Colonic mucosa (tissue), 4 donors: Measurements from ENCODE around the gene PLA2G4E. TPM values are rescaled to one million over a fixed set of nuclear protein-coding genes. Genes with fewer than 3 reads are reported as not detected.

Source experiments
- DNase-seq: peaks from one replicate; pipeline ENCODE4 v3.0.0-alpha.2; 2020
- H3K27ac ChIP-seq: fragments of 200-600 bp; one replicate; pipeline ENCODE4 v1.8.0; 2021
- H3K27me3 ChIP-seq: fragments of 200-600 bp; one replicate; pipeline ENCODE4 v1.8.0; 2021
- H3K36me3 ChIP-seq: fragments of 200-600 bp; one replicate; pipeline ENCODE4 v1.8.0; 2021
- H3K4me1 ChIP-seq: fragments of 200-600 bp; one replicate; pipeline ENCODE4 v1.8.0; 2021; ENCODE audit warnings: mild to moderate bottlenecking
- H3K4me3 ChIP-seq: fragments of 200-600 bp; one replicate; pipeline ENCODE4 v1.8.0; 2021
- H3K9ac ChIP-seq, 2 donors: one replicate each; pipeline ENCODE4 v1.7.0; 2013; ENCODE audit warnings: control low read depth in 2 of 2, low read depth in 2 of 2, low read length in 2 of 2
- H3K9me3 ChIP-seq: fragments of 200-600 bp; one replicate; pipeline ENCODE4 v1.8.0; 2021
- CTCF ChIP-seq: fragments of 200-600 bp; IDR thresholded peaks from one replicate; pipeline ENCODE4 v1.8.0; 2022; ENCODE audit warnings: antibody characterized with exemption, mild to moderate bottlenecking
- intact Hi-C: fragments of 100-400 bp; cut with DNase I; formaldehyde crosslinking; loops from one replicate; pipeline ENCODE4 v1.14.1; 2022
- total RNA-seq, 2 donors: library from RNA; stranded (reverse); fragmentation: NEBNext Ultra II Directional in 1 of 2; extraction: Animal tissue kit (Norgen Biotek cat#: 25700) in 1 of 2; gene quantifications; one replicate each; pipeline ENCODE4 v1.2.1, GENCODE V29; 2021
- donor health status: healthy.
- donor health status: DM: no; HTN: no; CAD: no.
- donor health status: DM: no; HTN: no; CAD: no.

The PLA2G4E gene
- total RNA-seq, 2 donors from 2014 or later, result 0.67 TPM; not detected in 1

GRCh38 chr15:41982133-41982930 is 38.5 kb downstream of the PLA2G4E start:
- intact Hi-C loops, result loop anchor here (10.0 kb wide), 1 partner anchor 152 kb away; no protein-coding TSS in a partner anchor
- Histone ChIP-seq H3K9ac (peak overlapping the region in 1 of 2 donors; percentile 30), H3K4me3 (no peak overlapping the region), H3K9me3 (no peaks in the 10 kb centered on the region), H3K4me1 (no peaks in the 10 kb centered on the region), H3K36me3 (no peaks in the 10 kb centered on the region), H3K27ac (no peak overlapping the region), H3K27me3 (no peaks in the 10 kb centered on the region)
- no peak for DNase-seq
- no peak for TF ChIP-seq CTCF

- no peak for DNase-seq
- TF ChIP-seq CTCF, result no peak
- Histone ChIP-seq H3K27ac (peak overlapping the region; percentile 69), H3K9ac (no peak overlapping the region), H3K9me3 (no peaks in the 10 kb centered on the region), H3K36me3 (no peaks in the 10 kb centered on the region), H3K4me1 (no peaks in the 10 kb centered on the region), H3K4me3 (no peak overlapping the region), H3K27me3 (no peaks in the 10 kb centered on the region)
- intact Hi-C loops, result loop anchor here (10.0 kb wide), 1 partner anchor 153 kb away; no protein-coding TSS in a partner anchor
Measured at GRCh38 chr15:41981371-41982132, 39.3 kb downstream of the PLA2G4E start.

- H3K27ac ChIP-seq, result peak overlapping the region; percentile 69
- no peak for TF ChIP-seq CTCF
- H3K9me3 ChIP-seq, result no peaks in the 10 kb centered on the region
- DNase-seq, result peak; percentile 82
- no peaks in the 10 kb centered on the region for H3K27me3 ChIP-seq
- intact Hi-C loops, result loop anchor here (10.0 kb wide), 1 partner anchor 154 kb away; no protein-coding TSS in a partner anchor
- H3K4me1 ChIP-seq, result no peaks in the 10 kb centered on the region
- H3K9ac ChIP-seq, result peak overlapping the region in 1 of 2 donors; percentile 57
- H3K4me3 ChIP-seq, result no peak overlapping the region
- H3K36me3 ChIP-seq, result no peaks in the 10 kb centered on the region
Measured at GRCh38 chr15:41980654-41981323, 40.1 kb downstream of the PLA2G4E start.

- Histone ChIP-seq H3K36me3 (no peaks in the 10 kb centered on the region), H3K9me3 (no peaks in the 10 kb centered on the region), H3K9ac (peak overlapping the region in 1 of 2 donors; percentile 57), H3K27me3 (no peaks in the 10 kb centered on the region), H3K4me3 (no peak overlapping the region), H3K27ac (peak overlapping the region; percentile 69), H3K4me1 (no peaks in the 10 kb centered on the region)
- peak; percentile 64 for DNase-seq
- intact Hi-C loops, result loop anchor here (10.0 kb wide), 1 partner anchor 155 kb away; no protein-coding TSS in a partner anchor
- no peak for TF ChIP-seq CTCF
Measured at GRCh38 chr15:41979493-41980266, 41.2 kb downstream of the PLA2G4E start.
